B cell (primary cell): ENCODE measurements around the gene FAM184A. TPM values are rescaled to one million over a fixed set of nuclear protein-coding genes. Genes with fewer than 3 reads are reported as not detected.

Experiments
- ATAC-seq: fragments of 200-7000 bp; cut with Tn5 transposase; one replicate; pipeline ENCODE4 v1.10.0; 2021; ENCODE audit warnings: low read depth, mild to moderate bottlenecking, moderate number of reproducible peaks, moderate library complexity
- CTCF ChIA-PET: fragments of 350-600 bp; sonication (Branson Sonifier 250); formaldehyde crosslinking; loops from one replicate; lab custom pipeline; 2021; ENCODE audit warnings: antibody characterized with exemption, inconsistent platforms; lab: Charles Lee
- POLR2A ChIA-PET: fragments of 350-600 bp; sonication (Branson Sonifier 250); formaldehyde crosslinking; loops from one replicate; lab custom pipeline; 2021; ENCODE audit warnings: antibody characterized with exemption; lab: Charles Lee
- DNase-seq: peaks from one replicate; pipeline ENCODE4 v3.0.0; 2013
- H2AFZ ChIP-seq: 2 replicates; pipeline ENCODE4 v1.6.1; 2012; ENCODE audit warnings: mild to moderate bottlenecking, low read depth, low read length; ENCODE audit not compliant: insufficient read depth, poor library complexity, severe bottlenecking
- H3K27ac ChIP-seq, 2 donors: 1 replicate in 1 of 2; 2 replicates in 1 of 2; pipeline ENCODE4 v1.5.1; 2012 to 2013; ENCODE audit warnings: low read length in 2 of 2, mild to moderate bottlenecking in 2 of 2, moderate library complexity in 1 of 2
- H3K27me3 ChIP-seq, 4 experiments: fragments of 200-600 bp in 1 of 4; sonication (generic) in 1 of 4; replicated peaks in 1 of 4; 1 replicate in 2 of 4; 2 replicates in 2 of 4; pipeline versions ENCODE4 v1.6.1 to v1.7.0; 2013 to 2016; ENCODE audit warnings: low read length in 3 of 4, mild to moderate bottlenecking in 2 of 4, mixed read lengths in 1 of 4, moderate library complexity in 1 of 4; ENCODE audit not compliant: insufficient read depth in 4 of 4, control insufficient read depth in 3 of 4; ENCODE audit errors: control extremely low read depth in 1 of 4
- H3K36me3 ChIP-seq, 2 experiments: replicated peaks in 1 of 2; 1 replicate in 1 of 2; 2 replicates in 1 of 2; pipeline versions ENCODE4 v1.6.1 to v1.7.1; 2013; ENCODE audit warnings: low read length in 1 of 2; ENCODE audit not compliant: insufficient read depth in 2 of 2, control insufficient read depth in 1 of 2; ENCODE audit errors: control extremely low read depth in 1 of 2, extremely low read depth in 1 of 2
- H3K4me1 ChIP-seq, 2 donors: fragments of 200-600 bp in 1 of 2; sonication (generic) in 1 of 2; 1 replicate in 1 of 2; 2 replicates in 1 of 2; pipeline versions ENCODE4 v1.5.1 to v1.6.1; 2013 to 2017; ENCODE audit warnings: low read length in 2 of 2; ENCODE audit not compliant: control insufficient read depth in 2 of 2, insufficient read depth in 2 of 2
- H3K4me2 ChIP-seq: replicated peaks from 2 replicates; pipeline ENCODE3; 2012; ENCODE audit warnings: mild to moderate bottlenecking, low read depth, low read length; ENCODE audit not compliant: poor library complexity, severe bottlenecking
- H3K4me3 ChIP-seq, 5 experiments: fragments of 200-600 bp in 1 of 5; sonication (generic) in 1 of 5; 1 replicate in 3 of 5; 2 replicates in 2 of 5; pipeline versions ENCODE4 v1.5.1 to v1.7.0; 2011 to 2016; ENCODE audit warnings: low read length in 4 of 5, mild to moderate bottlenecking in 4 of 5, low read depth in 2 of 5, control low read depth in 1 of 5, moderate library complexity in 1 of 5; ENCODE audit not compliant: insufficient read depth in 1 of 5; ENCODE audit errors: control extremely low read depth in 1 of 5, extremely low read depth in 1 of 5
- H3K79me2 ChIP-seq: fragments of 200-600 bp; sonication (generic); one replicate; pipeline ENCODE4 v1.6.0; 2016; ENCODE audit warnings: low read length; ENCODE audit not compliant: control insufficient read depth, insufficient read depth
- H3K9ac ChIP-seq: fragments of 200-600 bp; sonication (generic); 2 replicates; pipeline ENCODE4 v1.6.1; 2017; ENCODE audit warnings: mild to moderate bottlenecking, low read length, moderate library complexity
- H3K9me3 ChIP-seq, 3 donors: one replicate each; pipeline versions ENCODE4 v1.6.1 to v1.7.1; 2013; ENCODE audit warnings: low read length in 2 of 3; ENCODE audit not compliant: control insufficient read depth in 2 of 3, insufficient read depth in 1 of 3; ENCODE audit errors: control extremely low read depth in 1 of 3
- H4K20me1 ChIP-seq: 2 replicates; pipeline ENCODE4 v1.6.0; 2012; ENCODE audit warnings: mild to moderate bottlenecking, low read length; ENCODE audit not compliant: insufficient read depth, control insufficient read depth, poor library complexity, severe bottlenecking
- H3K27ac Mint-ChIP-seq: one replicate; pipeline ENCODE4 v1.8.0; 2021; ENCODE audit warnings: mixed read lengths
- H3K27me3 Mint-ChIP-seq: one replicate; pipeline ENCODE4 v1.8.0; 2021; ENCODE audit warnings: mixed read lengths
- H3K4me1 Mint-ChIP-seq: one replicate; pipeline ENCODE4 v1.8.0; 2021; ENCODE audit warnings: mixed read lengths
- H3K4me3 Mint-ChIP-seq: one replicate; pipeline ENCODE4 v1.8.0; 2021; ENCODE audit warnings: mixed read lengths
- H3K9me3 Mint-ChIP-seq: one replicate; pipeline ENCODE4 v1.8.0; 2022; ENCODE audit warnings: mixed read lengths; ENCODE audit not compliant: insufficient read depth
- EZH2 ChIP-seq: IDR thresholded peaks from 2 replicates; pipeline ENCODE4 v1.6.1; 2012; ENCODE audit warnings: borderline replicate concordance, low read depth, mild to moderate bottlenecking, moderate library complexity, low read length; ENCODE audit not compliant: insufficient read depth, poor library complexity, severe bottlenecking
- WGBS: methylation state at CpG from one replicate; pipeline ENCODE4 v1.1.5; 2013; ENCODE audit warnings: missing lambda C conversion rate; ENCODE audit not compliant: insufficient coverage; 5-methylcytosine and 5-hydroxymethylcytosine counted together
- intact Hi-C: fragments of 100-400 bp; cut with micrococcal nuclease; formaldehyde crosslinking; loops from one replicate; pipeline ENCODE4 v1.10.0; 2022
- polyA plus RNA-seq: library from polyadenylated mRNA; depleted of rRNA; stranded (reverse); fragments of >200 nt; gene quantifications from 2 replicates; pipeline ENCODE4 v1.2.3, GENCODE V29; 2012
- total RNA-seq, 2 donors: library from RNA; stranded (reverse); fragments of 120-200 nt in 1 of 2; gene quantifications; 1 replicate in 1 of 2; 2 replicates in 1 of 2; pipeline versions ENCODE4 v1.2.3 to v1.2.4, GENCODE V29; 2013 to 2022
- TF ChIP-seq, protein P1 (sequence below): fragments of 200-600 bp; IDR thresholded peaks from one replicate; pipeline ENCODE4 v1.8.0; 2022; ENCODE audit warnings: antibody characterized with exemption, mild to moderate bottlenecking

FAM184A gene
- total and polyA plus RNA-seq, 2 donors (not counting 1 experiment from before 2014, with no cell fraction given), result 0.07 to 0.54 TPM

DNA sequence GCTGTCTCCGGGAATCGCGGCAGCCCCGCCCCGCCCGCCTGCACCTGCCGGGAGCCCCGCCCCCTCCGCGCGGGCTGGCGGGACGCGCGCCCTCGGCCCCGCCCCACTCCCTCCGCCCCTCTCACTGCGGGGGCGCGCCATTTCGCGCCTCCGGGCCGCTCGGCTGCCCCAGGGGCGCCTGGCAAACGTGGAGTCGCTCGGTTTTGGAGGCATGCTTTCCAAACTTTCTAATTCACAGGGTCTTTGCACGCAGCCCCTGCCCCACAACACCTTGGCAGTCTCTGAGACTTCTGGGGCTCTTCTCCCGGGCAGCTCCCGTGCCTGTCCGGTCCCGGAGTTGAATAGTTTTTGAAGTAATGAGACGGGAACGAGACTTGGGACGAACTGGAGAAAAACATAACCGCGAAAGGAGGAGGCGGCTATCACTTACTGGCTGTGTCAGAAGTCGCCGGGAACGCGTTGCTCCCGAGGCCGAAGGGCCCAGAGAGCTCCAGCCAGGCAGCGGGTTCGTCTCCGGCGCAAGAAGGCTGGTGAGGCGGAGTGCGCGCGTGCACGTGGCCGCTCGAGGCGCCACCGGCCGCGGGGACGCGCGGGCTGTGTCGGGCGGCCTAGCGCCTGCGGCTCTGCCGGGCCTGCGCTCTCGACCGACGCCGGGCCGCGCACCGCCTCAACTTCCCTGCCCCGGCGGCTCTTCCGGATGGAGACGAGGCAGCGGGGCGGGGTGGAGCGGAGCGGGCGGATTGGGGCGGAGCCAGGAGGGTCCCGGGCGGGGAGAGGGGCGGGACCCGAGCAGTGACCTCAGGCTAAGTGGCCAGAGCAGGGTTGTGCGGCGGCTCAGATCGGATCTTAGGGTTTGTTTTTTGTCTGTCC is 143.8 kb downstream of the FAM184A start, which contains the start of gene MCM9:
TSS of gene MCM9 (minus strand) at position 699 of the 870 bp plus-strand sequence. CDS start 3,436 bp downstream, outside the sequence.
- Histone ChIP-seq H3K27me3 (no peaks in the 10 kb centered on the region), H3K27ac (peak within 1 kb of the TSS; percentile 83 to 90), H3K4me2 (peak within 1 kb of the TSS; percentile 94), H3K9ac (peak within 1 kb of the TSS; percentile 98), H3K4me1 (peaks cover 10 to 18% of the 10 kb centered on the region in 2 donors), H2AFZ (peak within 1 kb of the TSS; percentile 100), H4K20me1 (no peaks in the 10 kb centered on the region), H3K79me2 (peaks cover 40% of the 10 kb centered on the region), H3K9me3 (no peaks in the 10 kb centered on the region), H3K36me3 (peaks cover 3 to 14% of the 10 kb centered on the region in 2 experiments), H3K4me3 (peak within 1 kb of the TSS; percentile 91 to 99 (median 94))
- Mint-ChIP-seq H3K4me3 (peak within 1 kb of the TSS; percentile 92), H3K9me3 (no peaks in the 10 kb centered on the region), H3K4me1 (peaks cover 35% of the 10 kb centered on the region), H3K27me3 (no peaks in the 10 kb centered on the region), H3K27ac (peak within 1 kb of the TSS; percentile 92)
- TF ChIP-seq EZH2, result no peak
- TF ChIP-seq, protein P1, sequence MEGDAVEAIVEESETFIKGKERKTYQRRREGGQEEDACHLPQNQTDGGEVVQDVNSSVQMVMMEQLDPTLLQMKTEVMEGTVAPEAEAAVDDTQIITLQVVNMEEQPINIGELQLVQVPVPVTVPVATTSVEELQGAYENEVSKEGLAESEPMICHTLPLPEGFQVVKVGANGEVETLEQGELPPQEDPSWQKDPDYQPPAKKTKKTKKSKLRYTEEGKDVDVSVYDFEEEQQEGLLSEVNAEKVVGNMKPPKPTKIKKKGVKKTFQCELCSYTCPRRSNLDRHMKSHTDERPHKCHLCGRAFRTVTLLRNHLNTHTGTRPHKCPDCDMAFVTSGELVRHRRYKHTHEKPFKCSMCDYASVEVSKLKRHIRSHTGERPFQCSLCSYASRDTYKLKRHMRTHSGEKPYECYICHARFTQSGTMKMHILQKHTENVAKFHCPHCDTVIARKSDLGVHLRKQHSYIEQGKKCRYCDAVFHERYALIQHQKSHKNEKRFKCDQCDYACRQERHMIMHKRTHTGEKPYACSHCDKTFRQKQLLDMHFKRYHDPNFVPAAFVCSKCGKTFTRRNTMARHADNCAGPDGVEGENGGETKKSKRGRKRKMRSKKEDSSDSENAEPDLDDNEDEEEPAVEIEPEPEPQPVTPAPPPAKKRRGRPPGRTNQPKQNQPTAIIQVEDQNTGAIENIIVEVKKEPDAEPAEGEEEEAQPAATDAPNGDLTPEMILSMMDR, result no peak
- POLR2A ChIA-PET, result interaction anchor here (0.6 to 1.5 kb wide), 4 partner anchors 40 to 283 kb away, joined by 4 to 7 read pairs (median 5); partner anchors contain the start of genes ASF1A and CEP85L
- DNase-seq, result peak; percentile 93
- WGBS, result under 1% methylated on average over 95 of the region's 95 CpGs
- ATAC-seq, result peak; percentile 89
- intact Hi-C loops, result loop anchor here (1.0 to 10.0 kb wide), 6 partner anchors 40 to 1332 kb away; partner anchors contain the start of genes ASF1A, CEP85L, FAM184A and GOPC
- CTCF ChIA-PET, result interaction anchor here (0.9 to 1.6 kb wide), 4 partner anchors 26 to 44 kb away, joined by 3 to 4 read pairs (median 3); partner anchors contain the start of gene ASF1A
